Lower leg skin (tissue), 4 donors: ENCODE data around the gene VAV3. TPM values are rescaled to one million over a fixed set of nuclear protein-coding genes. Genes with fewer than 3 reads are reported as not detected.

Experiments
- DNase-seq, 2 donors: peaks; one replicate each; pipeline ENCODE4 v3.0.0-alpha.2; 2019; ENCODE audit warnings: low spot score in 2 of 2
- H3K4me3 ChIP-seq: fragments of 200-600 bp; sonication (generic); 2 replicates; pipeline ENCODE4 v1.5.1; 2017; ENCODE audit warnings: mild to moderate bottlenecking, low read depth; ENCODE audit not compliant: poor library complexity, severe bottlenecking
- POLR2A ChIP-seq, 2 donors: fragments of 450-650 bp; IDR thresholded peaks; one replicate each; pipeline ENCODE4 v1.6.1; 2016 to 2017; ENCODE audit warnings: antibody characterized with exemption in 2 of 2, mild to moderate bottlenecking in 1 of 2, moderate library complexity in 1 of 2
- WGBS, 2 donors: methylation state at CpG; one replicate each; pipeline ENCODE4 v1.1.5; 2018; 5-methylcytosine and 5-hydroxymethylcytosine counted together
- intact Hi-C: fragments of 100-400 bp; cut with DNase I; formaldehyde crosslinking; loops from one replicate; pipeline ENCODE4 v1.15.0; 2023; ENCODE audit warnings: low total_unique reads
- total RNA-seq, 4 donors: library from RNA; depleted of rRNA; stranded (reverse); fragments of >200 nt; gene quantifications; one replicate each; pipeline ENCODE4 v1.1.0, GENCODE V29; 2016
- TF ChIP-seq, protein P1 (sequence below), 3 donors: fragments of 450-650 bp; IDR thresholded peaks; one replicate each; pipeline ENCODE4 v1.5.1; 2016; ENCODE audit warnings: antibody characterized with exemption in 3 of 3, mild to moderate bottlenecking in 3 of 3, moderate library complexity in 2 of 3

VAV3 gene
- total RNA-seq, 4 donors from 2014 or later, result 102 to 200 (median 147) TPM

GRCh38 chr1:107681001-107681479 lies 283.9 kb downstream of the VAV3 start:
- no peak for TF ChIP-seq POLR2A (IDR thresholded peaks at IDR 0.05)
- TF ChIP-seq, protein P1, sequence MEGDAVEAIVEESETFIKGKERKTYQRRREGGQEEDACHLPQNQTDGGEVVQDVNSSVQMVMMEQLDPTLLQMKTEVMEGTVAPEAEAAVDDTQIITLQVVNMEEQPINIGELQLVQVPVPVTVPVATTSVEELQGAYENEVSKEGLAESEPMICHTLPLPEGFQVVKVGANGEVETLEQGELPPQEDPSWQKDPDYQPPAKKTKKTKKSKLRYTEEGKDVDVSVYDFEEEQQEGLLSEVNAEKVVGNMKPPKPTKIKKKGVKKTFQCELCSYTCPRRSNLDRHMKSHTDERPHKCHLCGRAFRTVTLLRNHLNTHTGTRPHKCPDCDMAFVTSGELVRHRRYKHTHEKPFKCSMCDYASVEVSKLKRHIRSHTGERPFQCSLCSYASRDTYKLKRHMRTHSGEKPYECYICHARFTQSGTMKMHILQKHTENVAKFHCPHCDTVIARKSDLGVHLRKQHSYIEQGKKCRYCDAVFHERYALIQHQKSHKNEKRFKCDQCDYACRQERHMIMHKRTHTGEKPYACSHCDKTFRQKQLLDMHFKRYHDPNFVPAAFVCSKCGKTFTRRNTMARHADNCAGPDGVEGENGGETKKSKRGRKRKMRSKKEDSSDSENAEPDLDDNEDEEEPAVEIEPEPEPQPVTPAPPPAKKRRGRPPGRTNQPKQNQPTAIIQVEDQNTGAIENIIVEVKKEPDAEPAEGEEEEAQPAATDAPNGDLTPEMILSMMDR (IDR thresholded peaks at IDR 0.05), result no peak
- no peak overlapping the region for H3K4me3 ChIP-seq
- no peak for DNase-seq
- intact Hi-C loops, result no loop called here
- WGBS, 2 donors, result 74 to 81% methylated on average over 3 of the region's 3 CpGs

- intact Hi-C loops, result no loop called here
- TF ChIP-seq, protein P1 (IDR thresholded peaks at IDR 0.05), result no peak
- DNase-seq, result no peak
- no peak overlapping the region for H3K4me3 ChIP-seq
- WGBS, 2 donors, result 54 to 67% methylated on average over 5 of the region's 5 CpGs
Measured at GRCh38 chr1:107680579-107680985, 284.4 kb downstream of the VAV3 start.

DNA sequence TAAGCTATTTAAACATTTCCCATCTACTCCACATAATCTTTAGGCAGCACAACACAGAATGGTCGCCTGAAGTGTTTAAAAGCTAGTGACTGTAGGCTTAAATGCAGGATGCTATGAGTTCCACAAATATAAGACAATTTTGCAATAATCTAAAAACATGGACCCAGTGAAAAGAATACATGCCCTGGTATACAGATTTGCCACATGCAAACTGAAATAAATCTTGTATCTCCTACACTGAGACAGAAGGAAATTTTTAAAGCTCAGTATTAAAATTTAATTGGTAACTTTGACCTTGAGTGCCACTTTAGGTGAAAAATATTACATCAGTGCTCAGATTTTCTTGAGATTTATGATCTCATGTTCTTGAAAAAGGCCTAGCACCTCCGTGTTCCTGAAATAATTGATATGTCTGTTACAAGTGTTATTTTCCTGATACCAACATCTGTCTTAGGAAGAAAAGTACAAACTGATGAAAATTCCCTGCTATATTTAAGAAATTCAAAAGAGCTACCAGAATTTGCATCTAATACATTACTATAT lies 285.5 kb downstream of the VAV3 start:
- TF ChIP-seq, protein P1 (IDR thresholded peaks at IDR 0.05), result no peak
- TF ChIP-seq POLR2A (IDR thresholded peaks at IDR 0.05), result no peak

DNA sequence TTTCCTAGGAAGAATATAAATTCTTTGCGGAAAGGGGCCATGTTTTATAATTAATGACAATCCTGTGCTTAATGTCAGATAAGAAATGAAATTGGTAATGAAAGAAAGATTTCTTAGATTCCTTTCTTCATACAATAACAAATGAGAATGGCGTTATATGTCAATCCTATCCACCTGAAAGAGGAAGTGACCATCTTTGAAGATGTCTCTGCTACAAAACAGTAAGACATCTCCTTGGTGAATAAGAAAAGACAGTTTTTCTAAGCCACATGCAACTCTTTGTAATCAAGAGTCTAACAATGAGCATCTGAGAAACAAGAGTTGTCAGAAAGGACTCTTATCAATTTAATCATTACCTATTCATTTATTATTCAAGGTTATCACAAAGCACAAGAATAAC lies 286.0 kb downstream of the VAV3 start:
- intact Hi-C loops, result no loop called here
- WGBS, 2 donors, result 79 to 81% methylated on average over 2 of the region's 2 CpGs
- no peak overlapping the region for H3K4me3 ChIP-seq
- no peak for DNase-seq
- TF ChIP-seq POLR2A (IDR thresholded peaks at IDR 0.05), result no peak
- TF ChIP-seq, protein P1 (IDR thresholded peaks at IDR 0.05), result no peak

More for the DNA sequence above, 285.5 kb downstream of the VAV3 start:
- intact Hi-C loops, result no loop called here
- H3K4me3 ChIP-seq, result no peak overlapping the region
- 52 to 61% methylated on average over 2 of the region's 2 CpGs for WGBS, 2 donors
- no peak for DNase-seq

- 53 to 62% methylated on average over 3 of the region's 3 CpGs for WGBS, 2 donors
- TF ChIP-seq, protein P1 (IDR thresholded peaks at IDR 0.05), result no peak
- no peak for TF ChIP-seq POLR2A (IDR thresholded peaks at IDR 0.05)
- no peak overlapping the region for H3K4me3 ChIP-seq
- DNase-seq, result no peak
- intact Hi-C loops, result no loop called here
Measured at GRCh38 chr1:107677697-107678096, 287.3 kb downstream of the VAV3 start.

DNA sequence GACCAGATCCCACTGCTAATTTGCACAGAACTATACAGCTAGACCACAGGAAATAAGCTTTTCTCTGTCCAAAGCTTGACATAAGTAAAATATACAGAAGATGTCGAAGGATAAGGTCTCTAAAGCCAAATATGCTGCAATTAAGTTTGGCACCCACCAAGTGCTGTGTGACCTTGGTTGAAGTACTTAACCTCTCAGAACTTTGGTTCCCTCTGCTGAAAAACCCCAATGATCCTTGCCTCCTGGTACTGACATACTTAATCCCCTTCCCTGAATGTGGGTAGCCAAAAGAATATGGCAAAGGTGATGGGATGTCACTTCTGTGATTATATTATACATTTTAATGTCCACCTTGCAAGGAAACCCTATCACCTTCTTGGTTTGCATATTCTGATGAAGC lies 290.5 kb downstream of the VAV3 start:
- no peak for DNase-seq
- WGBS, 2 donors, result 86 to 87% methylated on average over 1 of the region's 1 CpG
- H3K4me3 ChIP-seq, result no peak overlapping the region
- TF ChIP-seq POLR2A (IDR thresholded peaks at IDR 0.05), result no peak
- TF ChIP-seq, protein P1 (IDR thresholded peaks at IDR 0.05), result no peak
- intact Hi-C loops, result no loop called here
